GM10266 (cell line): ENCODE measurements around the gene AKAP13.

Source experiments
- DNase-seq: peaks from one replicate; pipeline ENCODE4 v3.0.0; 2012; ENCODE audit errors: extremely low spot score
- TF ChIP-seq, protein P1 (sequence below): IDR thresholded peaks from 2 replicates; pipeline ENCODE4 v1.5.1; 2012; ENCODE audit warnings: mild to moderate bottlenecking, low read depth; ENCODE audit not compliant: control insufficient read depth, insufficient read depth; ENCODE audit errors: missing control alignments

Gene AKAP13

DNA sequence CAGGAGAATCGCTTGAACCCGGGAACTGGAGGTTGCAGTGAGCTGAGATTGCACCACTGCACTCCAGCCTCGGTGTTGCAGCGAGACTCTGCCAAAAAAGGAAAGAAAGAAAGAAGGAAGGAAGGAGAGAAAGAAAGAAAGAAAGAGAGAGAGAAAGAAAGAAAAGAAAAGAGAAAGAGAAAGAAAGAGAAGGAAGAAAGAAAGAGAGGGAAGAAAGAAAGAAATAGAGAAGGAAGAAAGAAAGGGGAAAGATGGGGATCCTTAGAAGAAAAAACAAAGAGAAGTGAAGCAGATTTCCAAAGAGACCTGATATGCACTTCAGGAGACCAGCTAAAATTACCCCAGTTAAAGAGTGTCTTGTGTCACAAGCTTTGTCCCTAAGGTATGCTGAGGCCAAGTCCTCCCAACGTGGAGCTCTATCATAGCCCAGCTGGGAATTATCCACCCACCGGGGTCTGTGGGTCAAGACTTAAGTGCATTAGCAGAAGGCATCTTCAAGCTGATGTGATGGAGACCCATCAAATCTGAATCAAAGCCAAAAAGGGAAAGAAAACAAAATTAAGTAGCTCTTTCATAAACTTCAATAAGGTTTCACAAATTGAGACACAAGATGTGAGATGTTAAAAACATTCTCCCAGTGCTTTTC is 17.8 kb upstream of the AKAP13 start:
- TF ChIP-seq, protein P1, sequence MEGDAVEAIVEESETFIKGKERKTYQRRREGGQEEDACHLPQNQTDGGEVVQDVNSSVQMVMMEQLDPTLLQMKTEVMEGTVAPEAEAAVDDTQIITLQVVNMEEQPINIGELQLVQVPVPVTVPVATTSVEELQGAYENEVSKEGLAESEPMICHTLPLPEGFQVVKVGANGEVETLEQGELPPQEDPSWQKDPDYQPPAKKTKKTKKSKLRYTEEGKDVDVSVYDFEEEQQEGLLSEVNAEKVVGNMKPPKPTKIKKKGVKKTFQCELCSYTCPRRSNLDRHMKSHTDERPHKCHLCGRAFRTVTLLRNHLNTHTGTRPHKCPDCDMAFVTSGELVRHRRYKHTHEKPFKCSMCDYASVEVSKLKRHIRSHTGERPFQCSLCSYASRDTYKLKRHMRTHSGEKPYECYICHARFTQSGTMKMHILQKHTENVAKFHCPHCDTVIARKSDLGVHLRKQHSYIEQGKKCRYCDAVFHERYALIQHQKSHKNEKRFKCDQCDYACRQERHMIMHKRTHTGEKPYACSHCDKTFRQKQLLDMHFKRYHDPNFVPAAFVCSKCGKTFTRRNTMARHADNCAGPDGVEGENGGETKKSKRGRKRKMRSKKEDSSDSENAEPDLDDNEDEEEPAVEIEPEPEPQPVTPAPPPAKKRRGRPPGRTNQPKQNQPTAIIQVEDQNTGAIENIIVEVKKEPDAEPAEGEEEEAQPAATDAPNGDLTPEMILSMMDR: no peak

DNA sequence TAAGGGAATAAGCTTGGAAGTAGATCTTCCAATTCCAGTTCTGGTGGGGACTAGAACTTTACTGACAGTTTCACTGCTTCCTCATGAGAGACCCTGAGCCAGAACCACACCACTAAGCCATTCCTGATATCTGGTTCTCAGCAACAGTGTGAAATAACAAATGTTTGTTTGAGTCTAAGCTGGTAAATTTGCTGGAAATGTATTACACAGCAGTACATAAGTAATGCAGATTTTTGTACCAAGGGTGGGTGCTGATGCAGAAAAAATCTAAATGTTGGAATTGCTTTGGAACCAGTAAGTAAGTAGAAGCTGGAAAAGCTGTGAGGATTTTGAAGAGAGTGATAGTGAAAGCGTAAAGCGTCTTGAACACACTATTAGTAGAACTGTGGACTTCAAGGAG is 14.4 kb upstream of the AKAP13 start:
- no peak for DNase-seq
- TF ChIP-seq, protein P1: no peak

More for the DNA sequence above, 17.8 kb upstream of the AKAP13 start:
- DNase-seq: no peak

DNA sequence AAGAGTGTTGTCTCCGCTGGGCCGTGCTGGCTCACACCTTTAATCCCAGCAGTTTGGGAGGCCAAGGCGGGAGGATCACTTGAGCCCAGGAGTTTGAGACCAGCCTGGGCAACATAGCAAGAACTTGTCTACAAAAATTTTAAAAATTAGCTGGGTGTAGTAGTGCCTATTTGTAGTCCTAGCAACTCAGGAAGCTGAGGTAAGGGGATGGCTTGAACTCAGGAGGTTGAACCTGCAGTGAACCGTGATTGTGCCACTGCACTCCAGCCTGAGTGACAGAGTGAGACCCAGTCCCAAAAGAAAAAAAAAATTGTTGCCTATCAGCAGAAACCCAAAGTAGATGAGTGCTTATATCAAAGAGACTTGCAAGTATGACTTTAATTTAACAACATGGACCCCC is 12.7 kb upstream of the AKAP13 start:
- no peak for DNase-seq
- TF ChIP-seq, protein P1: no peak

DNA sequence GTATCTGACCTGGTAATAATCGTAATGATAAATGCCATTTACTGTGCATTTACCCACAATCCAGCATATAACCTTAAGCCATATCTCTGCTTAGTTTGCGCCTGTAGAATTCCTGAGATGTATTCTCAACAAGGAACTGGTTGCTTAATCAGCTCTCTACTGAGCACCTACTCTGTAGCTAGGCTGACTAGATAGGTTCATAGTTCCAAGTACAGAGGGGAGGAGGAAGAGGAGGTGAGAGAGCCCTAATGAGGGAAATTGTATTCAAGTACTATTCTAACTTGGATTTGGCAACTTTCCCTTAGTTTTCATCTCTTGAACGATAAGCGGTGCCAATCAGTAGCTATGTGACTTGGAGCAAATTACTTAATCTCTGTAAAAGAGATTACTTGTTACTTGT is 5.6 kb upstream of the AKAP13 start:
- DNase-seq: no peak
- TF ChIP-seq, protein P1: no peak

DNA sequence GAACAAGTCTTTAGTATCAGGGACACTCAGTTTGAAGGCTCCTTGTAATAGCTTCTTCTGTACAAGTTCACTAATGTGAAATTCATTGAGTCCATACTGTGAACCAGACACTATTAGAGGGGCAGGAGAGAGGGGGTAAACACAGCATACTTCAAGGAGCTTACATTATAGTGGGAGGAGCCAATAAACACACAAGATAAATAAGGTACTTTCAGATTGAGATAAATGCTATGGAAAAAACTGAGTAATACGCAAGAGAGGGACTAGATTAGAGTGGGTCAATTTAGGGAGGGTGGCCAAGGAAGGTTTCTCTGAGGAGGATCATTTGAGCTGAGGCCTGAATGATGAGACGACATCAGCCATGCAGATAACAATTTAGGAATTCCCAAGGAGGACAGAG is 3.1 kb upstream of the AKAP13 start:
- TF ChIP-seq, protein P1: no peak
- no peak for DNase-seq

DNA sequence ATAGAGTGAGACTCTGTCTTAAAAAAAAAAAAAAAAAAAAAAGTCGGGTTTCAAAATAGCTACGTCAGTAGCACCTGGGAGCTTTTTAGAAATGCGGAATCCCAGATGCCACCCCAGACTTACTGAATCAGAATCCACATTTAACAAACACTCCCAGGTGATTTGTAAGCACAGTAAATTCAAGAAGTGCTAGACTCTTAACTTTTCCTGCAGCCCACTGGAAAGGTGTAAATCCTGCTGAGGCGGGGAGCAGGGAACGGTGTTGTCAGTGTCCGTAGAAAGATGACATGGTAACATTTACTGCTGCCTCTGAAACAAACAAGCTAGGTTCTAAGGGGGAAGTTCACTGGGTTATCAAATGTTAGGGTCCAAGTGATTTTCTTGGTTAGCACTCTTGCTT is 2.4 kb upstream of the AKAP13 start:
- TF ChIP-seq, protein P1: no peak
- no peak for DNase-seq

DNA sequence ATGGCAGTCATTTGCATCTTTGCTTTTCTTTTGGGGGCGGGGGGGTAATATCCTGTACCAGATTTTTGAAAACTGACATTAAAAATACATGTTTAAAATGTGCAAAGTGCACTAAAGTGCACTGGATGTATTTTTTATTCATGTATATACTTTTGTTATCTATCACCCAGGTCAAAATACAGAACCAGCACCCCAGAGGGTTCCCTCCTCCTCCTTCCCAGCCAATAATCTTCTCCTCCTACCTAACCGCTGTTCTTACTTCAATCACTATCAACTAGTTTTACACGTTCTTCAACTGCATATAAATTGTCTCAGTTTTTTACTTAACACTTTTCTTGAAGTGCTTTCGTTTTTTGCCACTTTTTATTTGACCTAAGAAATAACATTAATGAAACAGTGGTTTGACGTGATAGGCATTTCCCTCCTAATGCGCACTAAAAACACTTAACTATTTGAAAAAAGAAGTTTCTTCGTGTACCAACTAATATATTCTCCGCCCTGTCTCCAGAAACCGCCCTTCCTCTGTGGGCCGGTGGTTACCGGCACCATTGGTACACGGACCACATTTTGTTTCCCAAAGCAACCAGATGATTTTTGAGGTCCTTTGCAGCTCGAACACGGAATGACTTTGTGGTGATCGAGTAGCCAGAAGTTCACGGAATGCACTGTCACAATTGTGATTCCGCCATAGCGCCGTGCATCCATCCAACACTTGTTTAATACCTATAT is 836 bp upstream of the AKAP13 start:
- TF ChIP-seq, protein P1: no peak
- DNase-seq: peak; percentile 8
